Caco-2 (cell line): Measurements from ENCODE around the gene CFAP119. TPM values are rescaled to one million over a fixed set of nuclear protein-coding genes. Genes with fewer than 3 reads are reported as not detected.

ENCODE experiments used
- BruUV-seq: library from RNA; stranded (reverse); fragments of 400-500 nt; replicated peaks from 2 replicates; lab custom pipeline; 2021; lab: Mats Ljungman, UMichigan
- CTCF ChIA-PET: fragments of 300-600 bp; sonication (Branson Sonifier 250); formaldehyde crosslinking; loops from one replicate; lab custom pipeline; 2022; ENCODE audit warnings: antibody characterized with exemption; lab: Charles Lee
- POLR2A ChIA-PET: fragments of 300-600 bp; sonication (Branson Sonifier 250); formaldehyde crosslinking; loops from one replicate; lab custom pipeline; 2022; ENCODE audit warnings: antibody characterized with exemption; lab: Charles Lee
- DNase-seq, 2 experiments: peaks; one replicate each; pipeline versions ENCODE4 v3.0.0 to v3.0.0-alpha.2; 2020 to 2022
- H3K27me3 ChIP-seq: replicated peaks from 2 replicates; pipeline ENCODE4 v1.6.0; 2011; ENCODE audit warnings: low read length; ENCODE audit not compliant: control insufficient read depth, insufficient read depth
- H3K36me3 ChIP-seq: 2 replicates; pipeline ENCODE4 v1.5.1; 2011; ENCODE audit warnings: low read length; ENCODE audit not compliant: control insufficient read depth, insufficient read depth
- H3K4me1 ChIP-seq: fragments of 250-450 bp; sonication (Bioruptor Pico); 2 replicates; pipeline ENCODE4 v1.5.1; 2020; ENCODE audit warnings: mild to moderate bottlenecking
- H3K4me3 ChIP-seq: 2 replicates; pipeline ENCODE4 v1.5.1; 2011; ENCODE audit warnings: low read depth, mild to moderate bottlenecking, control low read depth, low read length
- H3K9me3 ChIP-seq: fragments of 250-450 bp; sonication (Bioruptor Pico); 2 replicates; pipeline ENCODE4 v1.5.1; 2020; ENCODE audit warnings: mild to moderate bottlenecking, moderate library complexity
- H3K27ac Mint-ChIP-seq: one replicate; pipeline ENCODE4 v1.8.0; 2022; ENCODE audit warnings: mixed read lengths; ENCODE audit not compliant: unreplicated experiment
- H3K27me3 Mint-ChIP-seq: one replicate; pipeline ENCODE4 v1.8.0; 2022; ENCODE audit warnings: mixed read lengths; ENCODE audit not compliant: insufficient read depth, unreplicated experiment
- H3K36me3 Mint-ChIP-seq: one replicate; pipeline ENCODE4 v1.8.0; 2022; ENCODE audit warnings: mild to moderate bottlenecking, mixed read lengths; ENCODE audit not compliant: insufficient read depth, unreplicated experiment
- H3K4me1 Mint-ChIP-seq: one replicate; pipeline ENCODE4 v1.8.0; 2022; ENCODE audit warnings: low read depth, mixed read lengths; ENCODE audit not compliant: unreplicated experiment
- H3K4me3 Mint-ChIP-seq: one replicate; pipeline ENCODE4 v1.8.0; 2022; ENCODE audit warnings: mild to moderate bottlenecking, moderate library complexity, mixed read lengths; ENCODE audit not compliant: unreplicated experiment
- H3K9me3 Mint-ChIP-seq: one replicate; pipeline ENCODE4 v1.8.0; 2022; ENCODE audit warnings: mixed read lengths; ENCODE audit not compliant: unreplicated experiment
- intact Hi-C: fragments of 100-400 bp; cut with micrococcal nuclease; formaldehyde crosslinking; loops from one replicate; pipeline ENCODE4 v1.10.0; 2022; ENCODE audit not compliant: unreplicated experiment
- total RNA-seq: library from RNA; stranded (reverse); gene quantifications from 2 replicates; pipeline ENCODE4 v1.2.3, GENCODE V29; 2022
- TF ChIP-seq, protein P1 (sequence below), 2 experiments: fragments of 200-600 bp in 1 of 2; IDR thresholded peaks; 1 replicate in 1 of 2; 2 replicates in 1 of 2; pipeline versions ENCODE4 v1.5.1 to v1.8.0; 2011 to 2022; ENCODE audit warnings: antibody characterized with exemption in 1 of 2, control low read depth in 1 of 2, inconsistent platforms in 1 of 2, low read depth in 1 of 2, low read length in 1 of 2, mild to moderate bottlenecking in 1 of 2, moderate library complexity in 1 of 2; ENCODE audit not compliant: insufficient read depth in 1 of 2, severe bottlenecking in 1 of 2, unreplicated experiment in 1 of 2

Gene CFAP119
- total RNA-seq, 1 experiment from 2014 or later: 4.0 TPM

DNA sequence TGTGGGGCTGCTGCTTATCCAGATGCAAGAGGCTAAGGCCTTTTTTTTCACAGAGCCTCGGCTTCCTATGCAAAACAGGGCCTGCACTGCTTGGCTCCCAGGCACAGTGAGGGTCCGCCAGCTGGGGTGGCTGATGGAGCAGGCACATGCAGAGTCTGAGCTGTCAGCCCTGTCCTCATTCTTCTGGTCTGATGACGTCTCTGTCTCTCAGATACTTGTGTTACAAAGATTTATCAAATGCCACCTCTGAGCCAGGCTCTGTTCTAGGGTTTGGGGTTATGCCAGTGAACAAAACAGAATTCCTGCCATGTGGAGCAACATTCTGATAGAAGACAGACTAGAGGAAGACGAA lies 5.0 kb upstream of the CFAP119 start:
- H3K36me3 ChIP-seq: peaks cover 17% of the 10 kb centered on the region
- BruUV-seq: no TSS peak
- H3K4me3 ChIP-seq: no peak overlapping the region
- POLR2A ChIA-PET: interaction anchor here (0.5 kb wide), 1 partner anchor 145 kb away, joined by 4 read pairs; no protein-coding TSS in a partner anchor
- intact Hi-C loops: no loop called here
- 0 out of 2 replicates have a peak, but pooled peaks cover 8% of the 10 kb centered on the region for H3K4me1 ChIP-seq
- CTCF ChIA-PET: no interaction called here
- H3K9me3 ChIP-seq: no peaks in the 10 kb centered on the region
- no peaks in the 10 kb centered on the region for H3K4me1 Mint-ChIP-seq
- no peak for DNase-seq
- peaks cover 74% of the 10 kb centered on the region for H3K36me3 Mint-ChIP-seq
- no peaks in the 10 kb centered on the region for H3K9me3 Mint-ChIP-seq
- no peaks in the 10 kb centered on the region for H3K27me3 Mint-ChIP-seq
- H3K27ac Mint-ChIP-seq: no peak overlapping the region
- TF ChIP-seq, protein P1, sequence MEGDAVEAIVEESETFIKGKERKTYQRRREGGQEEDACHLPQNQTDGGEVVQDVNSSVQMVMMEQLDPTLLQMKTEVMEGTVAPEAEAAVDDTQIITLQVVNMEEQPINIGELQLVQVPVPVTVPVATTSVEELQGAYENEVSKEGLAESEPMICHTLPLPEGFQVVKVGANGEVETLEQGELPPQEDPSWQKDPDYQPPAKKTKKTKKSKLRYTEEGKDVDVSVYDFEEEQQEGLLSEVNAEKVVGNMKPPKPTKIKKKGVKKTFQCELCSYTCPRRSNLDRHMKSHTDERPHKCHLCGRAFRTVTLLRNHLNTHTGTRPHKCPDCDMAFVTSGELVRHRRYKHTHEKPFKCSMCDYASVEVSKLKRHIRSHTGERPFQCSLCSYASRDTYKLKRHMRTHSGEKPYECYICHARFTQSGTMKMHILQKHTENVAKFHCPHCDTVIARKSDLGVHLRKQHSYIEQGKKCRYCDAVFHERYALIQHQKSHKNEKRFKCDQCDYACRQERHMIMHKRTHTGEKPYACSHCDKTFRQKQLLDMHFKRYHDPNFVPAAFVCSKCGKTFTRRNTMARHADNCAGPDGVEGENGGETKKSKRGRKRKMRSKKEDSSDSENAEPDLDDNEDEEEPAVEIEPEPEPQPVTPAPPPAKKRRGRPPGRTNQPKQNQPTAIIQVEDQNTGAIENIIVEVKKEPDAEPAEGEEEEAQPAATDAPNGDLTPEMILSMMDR (IDR thresholded peaks at IDR 0.05; ENCODE audit: insufficient read depth in 1 of 2, low read depth in 1 of 2, low read length in 1 of 2, severe bottlenecking in 1 of 2, unreplicated experiment in 1 of 2): no peak
- H3K4me3 Mint-ChIP-seq: no peak overlapping the region
- no peaks in the 10 kb centered on the region for H3K27me3 ChIP-seq

DNA sequence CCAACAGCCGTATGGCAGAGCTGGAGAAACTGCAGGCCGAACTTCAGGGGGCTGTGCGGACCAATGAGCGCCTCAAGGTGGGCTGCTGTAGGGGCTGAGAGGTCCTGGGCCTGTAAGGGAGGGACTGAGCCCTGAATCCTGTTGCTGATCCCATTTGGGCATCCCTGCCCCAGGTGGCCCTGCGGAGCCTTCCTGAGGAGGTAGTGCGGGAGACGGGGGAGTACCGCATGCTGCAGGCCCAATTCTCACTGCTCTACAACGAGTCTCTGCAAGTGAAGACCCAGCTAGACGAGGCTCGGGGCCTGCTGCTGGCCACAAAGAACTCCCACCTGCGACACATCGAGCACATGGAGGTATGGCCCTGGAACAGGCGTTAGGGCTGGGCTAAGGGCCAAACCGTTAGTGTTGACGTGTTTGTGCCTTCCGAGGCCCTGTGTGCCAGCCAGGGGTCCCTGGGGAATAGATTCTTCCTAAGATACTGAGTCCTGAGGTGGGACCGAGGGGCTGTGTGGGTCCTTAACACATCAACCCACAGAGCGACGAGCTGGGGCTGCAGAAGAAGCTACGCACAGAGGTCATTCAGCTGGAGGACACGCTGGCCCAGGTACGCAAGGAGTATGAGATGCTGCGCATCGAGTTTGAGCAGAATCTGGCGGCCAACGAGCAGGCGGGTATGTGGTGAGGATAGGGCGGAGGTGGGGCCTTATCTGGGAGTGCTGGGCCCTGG lies 4.5 kb upstream of the CFAP119 start:
- Mint-ChIP-seq H3K4me3 (no peak overlapping the region), H3K9me3 (no peaks in the 10 kb centered on the region), H3K27me3 (no peaks in the 10 kb centered on the region), H3K27ac (no peak overlapping the region), H3K4me1 (no peaks in the 10 kb centered on the region), H3K36me3 (peaks cover 74% of the 10 kb centered on the region)
- Histone ChIP-seq H3K4me1 (0 out of 2 replicates have a peak, but pooled peaks cover 8% of the 10 kb centered on the region), H3K36me3 (peaks cover 17% of the 10 kb centered on the region), H3K4me3 (no peak overlapping the region), H3K27me3 (no peaks in the 10 kb centered on the region), H3K9me3 (no peaks in the 10 kb centered on the region)
- intact Hi-C loops: no loop called here
- BruUV-seq: no TSS peak
- POLR2A ChIA-PET: interaction anchor here (0.5 kb wide), 1 partner anchor 146 kb away, joined by 4 read pairs; no protein-coding TSS in a partner anchor
- no peak for DNase-seq
- CTCF ChIA-PET: no interaction called here
- TF ChIP-seq, protein P1 (IDR thresholded peaks at IDR 0.05; ENCODE audit: insufficient read depth in 1 of 2, low read depth in 1 of 2, low read length in 1 of 2, severe bottlenecking in 1 of 2, unreplicated experiment in 1 of 2): no peak

DNA sequence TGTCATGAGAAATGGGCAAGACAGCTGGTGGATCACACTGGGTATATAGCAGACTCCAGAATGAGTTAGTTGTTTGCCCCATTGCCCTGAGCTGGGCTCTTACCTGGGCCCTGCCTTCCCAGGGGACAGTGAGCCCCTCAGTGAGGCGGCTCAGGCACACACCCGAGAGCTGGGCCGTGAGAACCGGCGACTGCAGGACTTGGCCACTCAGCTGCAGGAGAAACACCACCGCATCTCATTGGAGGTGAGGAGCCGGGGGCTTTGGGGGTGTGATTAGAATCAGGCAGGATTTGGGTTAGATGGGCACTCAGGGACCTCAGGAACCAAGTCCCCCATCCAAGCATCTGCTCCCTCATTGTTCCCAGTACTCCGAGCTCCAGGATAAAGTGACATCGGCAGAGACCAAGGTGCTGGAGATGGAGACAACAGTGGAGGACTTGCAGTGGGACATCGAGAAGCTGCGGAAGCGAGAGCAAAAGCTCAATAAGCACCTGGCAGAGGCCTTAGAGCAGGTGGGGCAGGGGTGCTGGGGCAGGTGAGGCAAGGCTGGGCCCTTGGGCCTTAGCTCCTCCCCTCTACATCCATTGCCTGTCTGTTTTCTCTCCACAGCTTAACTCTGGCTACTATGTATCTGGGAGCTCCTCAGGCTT lies 3.1 kb upstream of the CFAP119 start:
- intact Hi-C loops: no loop called here
- H3K27me3 Mint-ChIP-seq: no peaks in the 10 kb centered on the region
- H3K36me3 Mint-ChIP-seq: peaks cover 72% of the 10 kb centered on the region
- H3K4me1 ChIP-seq: peaks cover 15% of the 10 kb centered on the region; the same call in 1 of the 2 replicates
- POLR2A ChIA-PET: no interaction called here
- H3K9me3 Mint-ChIP-seq: no peaks in the 10 kb centered on the region
- TF ChIP-seq, protein P1 (IDR thresholded peaks at IDR 0.05; ENCODE audit: insufficient read depth in 1 of 2, low read depth in 1 of 2, low read length in 1 of 2, severe bottlenecking in 1 of 2, unreplicated experiment in 1 of 2): no peak
- H3K36me3 ChIP-seq: peaks cover 17% of the 10 kb centered on the region
- BruUV-seq: no TSS peak
- DNase-seq: no peak
- no peak overlapping the region for H3K4me3 ChIP-seq
- CTCF ChIA-PET: no interaction called here
- no peak overlapping the region for H3K4me3 Mint-ChIP-seq
- peaks cover 4% of the 10 kb centered on the region for H3K4me1 Mint-ChIP-seq
- no peak overlapping the region for H3K27ac Mint-ChIP-seq
- no peaks in the 10 kb centered on the region for H3K9me3 ChIP-seq
- H3K27me3 ChIP-seq: no peaks in the 10 kb centered on the region
